D721Med (cell line): Measurements from ENCODE around the gene COL6A3.

ENCODE experiments used
- DNase-seq: peaks from one replicate; pipeline ENCODE4 v3.0.0; 2011; ENCODE audit warnings: low spot score; ENCODE audit not compliant: insufficient read length
- FAIRE-seq: peaks from 2 replicates; lab custom pipeline; 2011; peaks lifted over from hg19 to GRCh38; lab: Jason Lieb, UNC
- TF ChIP-seq, protein P1 (sequence below): IDR thresholded peaks from 2 replicates; pipeline ENCODE4 v1.5.1; 2012; ENCODE audit warnings: mild to moderate bottlenecking, control low read depth; ENCODE audit not compliant: insufficient read depth; ENCODE audit errors: missing control alignments

The COL6A3 gene

DNA sequence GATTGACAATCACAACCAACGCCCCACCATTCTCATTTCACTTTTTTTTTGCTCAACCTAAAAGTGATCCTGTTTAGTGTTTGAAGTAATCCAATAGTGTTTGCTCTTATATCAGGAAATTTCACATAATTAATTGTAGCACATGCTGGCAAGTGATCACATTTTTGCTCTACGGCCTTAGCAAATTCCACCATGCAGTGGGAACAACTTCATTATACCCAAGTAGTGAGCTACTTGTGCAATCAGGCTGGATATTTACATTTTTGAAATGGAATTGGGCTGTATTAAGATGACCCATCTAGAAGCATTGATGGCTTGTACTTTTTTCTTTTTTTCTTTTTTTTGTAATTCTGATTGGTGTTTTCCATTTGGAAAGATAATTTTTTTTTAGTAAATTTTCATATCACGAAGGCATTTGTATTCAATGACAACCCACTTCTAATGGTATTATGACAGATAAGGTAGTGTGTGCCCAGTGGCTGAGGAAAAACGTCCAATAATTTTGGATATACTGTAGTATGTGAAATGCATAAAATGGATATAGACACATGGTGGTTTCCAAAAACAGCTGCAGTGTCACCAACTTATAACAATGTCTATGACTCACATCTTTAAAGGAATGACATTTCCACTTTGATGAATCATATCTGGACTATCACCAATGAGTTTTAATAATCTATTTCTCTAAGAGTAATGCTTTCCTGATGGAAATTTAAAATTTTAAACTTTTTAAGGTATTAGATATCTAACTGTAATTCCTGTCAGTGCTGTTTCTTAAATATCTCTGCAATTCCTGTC is 130.6 kb downstream of the COL6A3 start:
- no peak for FAIRE-seq

GRCh38 chr2:237282568-237283128 is 131.3 kb downstream of the COL6A3 start:
- FAIRE-seq = no peak
- DNase-seq = no peak
- TF ChIP-seq, protein P1, sequence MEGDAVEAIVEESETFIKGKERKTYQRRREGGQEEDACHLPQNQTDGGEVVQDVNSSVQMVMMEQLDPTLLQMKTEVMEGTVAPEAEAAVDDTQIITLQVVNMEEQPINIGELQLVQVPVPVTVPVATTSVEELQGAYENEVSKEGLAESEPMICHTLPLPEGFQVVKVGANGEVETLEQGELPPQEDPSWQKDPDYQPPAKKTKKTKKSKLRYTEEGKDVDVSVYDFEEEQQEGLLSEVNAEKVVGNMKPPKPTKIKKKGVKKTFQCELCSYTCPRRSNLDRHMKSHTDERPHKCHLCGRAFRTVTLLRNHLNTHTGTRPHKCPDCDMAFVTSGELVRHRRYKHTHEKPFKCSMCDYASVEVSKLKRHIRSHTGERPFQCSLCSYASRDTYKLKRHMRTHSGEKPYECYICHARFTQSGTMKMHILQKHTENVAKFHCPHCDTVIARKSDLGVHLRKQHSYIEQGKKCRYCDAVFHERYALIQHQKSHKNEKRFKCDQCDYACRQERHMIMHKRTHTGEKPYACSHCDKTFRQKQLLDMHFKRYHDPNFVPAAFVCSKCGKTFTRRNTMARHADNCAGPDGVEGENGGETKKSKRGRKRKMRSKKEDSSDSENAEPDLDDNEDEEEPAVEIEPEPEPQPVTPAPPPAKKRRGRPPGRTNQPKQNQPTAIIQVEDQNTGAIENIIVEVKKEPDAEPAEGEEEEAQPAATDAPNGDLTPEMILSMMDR = no peak

More for the DNA sequence above, 130.6 kb downstream of the COL6A3 start:
- TF ChIP-seq, protein P1 = no peak
- no peak for DNase-seq

DNA sequence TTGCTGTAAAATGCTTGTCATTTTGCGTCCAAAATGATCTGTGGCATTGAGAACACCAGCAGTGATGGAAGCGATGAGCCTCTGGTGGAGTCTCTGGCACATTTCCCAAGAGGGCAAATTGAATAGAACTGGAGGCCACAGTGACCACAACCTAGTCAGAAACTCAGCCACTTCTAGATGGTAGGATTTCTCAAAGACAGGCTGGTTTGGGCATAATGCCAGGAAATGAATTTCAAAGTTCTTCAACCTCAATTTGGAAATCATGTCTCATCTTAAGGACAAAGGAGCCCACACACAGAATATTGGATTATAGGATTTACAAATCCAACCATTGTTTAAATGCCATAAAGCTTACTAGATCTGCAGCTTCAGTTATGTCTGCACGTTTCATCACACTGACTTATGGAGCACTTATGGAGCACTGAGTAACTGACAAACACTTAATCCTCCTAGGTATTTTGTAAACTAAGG is 132.1 kb downstream of the COL6A3 start:
- FAIRE-seq (no peak), DNase-seq (no peak)
- TF ChIP-seq, protein P1 = no peak

DNA sequence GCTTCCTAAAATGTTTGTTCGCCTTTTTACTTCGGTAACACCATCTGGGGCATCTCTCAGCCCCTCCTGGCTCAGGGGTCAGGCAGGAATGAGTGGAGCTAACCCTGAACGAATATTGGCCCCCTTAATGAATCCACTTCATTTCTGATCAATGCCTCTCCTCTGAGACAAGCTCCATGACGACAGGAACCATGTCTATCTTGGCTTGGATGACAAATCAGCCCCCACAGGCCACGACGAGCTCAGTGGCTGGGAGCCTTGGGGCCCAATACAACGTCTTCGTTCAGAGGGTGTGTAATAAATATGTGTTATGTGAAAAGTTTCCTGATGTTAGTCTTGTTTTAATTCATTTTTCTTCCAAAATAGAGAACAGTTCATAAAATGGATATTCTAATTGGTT is 133.0 kb downstream of the COL6A3 start:
- no peak for FAIRE-seq
- TF ChIP-seq, protein P1 = no peak
- DNase-seq = no peak

DNA sequence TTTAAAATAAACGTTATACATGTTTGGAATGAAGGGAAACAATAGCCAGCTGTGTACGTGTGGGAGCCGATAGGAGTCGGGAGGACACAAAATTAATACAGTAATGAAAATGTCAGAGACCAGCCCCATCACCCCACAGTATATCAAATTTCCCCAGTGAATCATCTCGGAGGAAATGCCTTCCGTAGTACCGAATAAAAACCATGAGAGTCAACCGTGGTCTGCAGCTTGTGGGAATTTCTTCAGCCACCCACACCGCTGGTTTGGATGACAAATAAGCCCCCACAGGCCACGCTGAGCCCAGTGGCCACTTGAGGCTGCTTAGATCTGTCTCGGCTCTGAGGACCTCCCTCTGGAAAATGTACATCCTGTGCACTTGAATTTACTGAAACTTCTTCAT is 133.7 kb downstream of the COL6A3 start:
- TF ChIP-seq, protein P1 = no peak
- no peak for FAIRE-seq

DNA sequence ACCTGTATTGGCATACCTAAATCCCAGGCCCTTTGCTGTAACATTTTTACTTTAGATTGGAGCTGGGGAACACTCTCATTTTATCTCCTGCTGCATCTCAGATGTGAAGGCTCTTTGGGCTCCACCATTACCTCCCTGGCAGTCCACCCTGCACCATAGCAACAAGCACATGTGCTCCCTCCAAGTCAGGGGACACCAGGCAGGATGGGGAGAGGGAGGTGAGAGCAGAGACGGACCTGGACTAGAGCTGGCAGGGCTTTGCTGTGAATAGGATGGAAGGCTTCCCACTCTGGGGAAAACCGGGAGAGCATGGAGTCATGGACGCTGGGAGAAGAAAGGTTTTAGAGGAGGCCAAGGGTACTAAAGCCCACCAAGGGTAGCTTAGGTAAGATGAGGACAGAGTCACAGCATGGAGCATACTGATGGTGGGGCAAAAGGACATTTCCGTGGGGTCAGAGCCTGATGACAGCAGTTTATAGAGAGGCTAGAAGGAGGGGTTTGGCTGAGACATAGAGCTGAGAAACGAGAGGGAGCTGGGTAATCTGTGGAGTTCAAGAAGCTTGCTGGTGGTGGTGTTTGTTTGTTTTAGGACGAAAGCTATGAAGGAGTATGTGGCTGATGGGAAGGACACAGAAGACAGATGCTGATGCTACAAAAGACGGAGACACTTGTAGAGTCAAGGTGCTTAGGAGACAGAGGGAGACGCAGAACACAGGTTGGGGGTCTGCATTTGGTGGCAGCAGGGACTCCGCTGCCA is 134.8 kb downstream of the COL6A3 start:
- no peak for FAIRE-seq
- TF ChIP-seq, protein P1 = no peak
- no peak for DNase-seq

More for the DNA sequence above, 133.7 kb downstream of the COL6A3 start:
- no peak for DNase-seq
